Stimulated activated CD4-positive, alpha-beta T cell treated with anti-CD3 and anti-CD28 coated beads, TNF-alpha, amount 100 ng/mL, for 48 hours (primary cell): ENCODE results near the gene EDN2.

ENCODE experiments used
- DNase-seq, 3 donors: peaks; one replicate each; pipeline ENCODE4 v3.0.0-alpha.2; 2020; ENCODE audit warnings: low read depth in 3 of 3

Gene EDN2

DNA sequence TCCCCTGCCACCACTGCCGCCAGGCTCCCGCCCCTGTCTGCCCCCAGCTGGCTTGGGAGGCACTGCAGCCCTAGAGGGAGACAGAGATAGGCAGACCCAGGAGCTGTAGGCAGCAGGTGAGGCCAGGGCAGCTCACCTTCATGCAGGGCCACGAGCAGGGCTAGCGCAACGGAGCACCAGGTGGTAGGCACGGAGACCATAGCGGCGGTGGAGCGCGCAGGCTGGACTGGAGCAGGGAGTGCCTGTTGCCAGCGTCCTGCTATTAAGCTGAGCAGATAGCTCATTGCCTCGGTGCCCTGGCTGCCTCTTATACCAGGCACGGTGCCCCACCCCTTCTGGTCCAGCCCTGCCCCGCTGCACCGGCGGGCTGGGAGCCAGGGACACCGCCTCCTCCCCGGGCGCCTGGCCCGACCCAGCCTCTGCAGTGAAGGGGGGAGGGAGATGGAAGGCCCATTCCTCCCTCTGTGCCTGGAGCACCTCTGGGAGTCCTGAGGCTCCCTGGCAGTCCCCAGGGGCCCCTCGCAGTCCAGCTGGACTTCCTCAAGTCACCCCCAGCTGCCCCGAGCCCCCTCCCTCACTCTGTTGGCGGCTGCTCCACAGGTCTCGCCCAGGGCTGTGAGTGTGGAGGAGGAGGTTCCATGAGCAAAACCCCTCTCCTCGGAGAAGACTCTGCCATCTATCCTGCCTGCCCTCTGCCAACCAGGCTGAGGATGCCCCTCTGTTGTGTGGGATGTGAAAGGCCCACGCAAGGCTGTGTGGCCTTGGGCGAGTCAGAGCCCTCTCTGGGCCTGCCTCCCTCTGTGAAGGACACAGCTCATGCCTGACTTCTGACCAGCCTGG is at the start of gene EDN2:
EDN2 (minus strand) TSS at position 282 of the 840 bp plus-strand sequence; CDS start at position 200, 82 bp downstream.
- DNase-seq = no peak

DNA sequence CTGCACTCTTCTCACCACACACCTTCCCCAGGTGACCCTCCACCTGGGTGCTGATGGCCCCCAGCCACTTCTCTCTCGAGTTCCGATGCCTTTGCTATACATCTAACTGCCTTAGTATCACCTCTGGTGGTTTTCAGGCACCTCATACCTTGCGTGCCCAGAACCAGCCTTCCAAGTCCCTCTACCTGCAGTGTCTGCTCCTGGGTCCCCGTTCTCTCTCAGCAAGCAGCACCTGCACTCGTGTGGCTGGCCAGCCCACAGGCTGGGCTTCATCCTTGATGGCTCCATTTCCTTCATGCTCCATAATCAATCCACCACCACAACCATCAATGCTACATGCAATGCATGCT is 49.2 kb upstream of the EDN2 start:
- no peak for DNase-seq

DNA sequence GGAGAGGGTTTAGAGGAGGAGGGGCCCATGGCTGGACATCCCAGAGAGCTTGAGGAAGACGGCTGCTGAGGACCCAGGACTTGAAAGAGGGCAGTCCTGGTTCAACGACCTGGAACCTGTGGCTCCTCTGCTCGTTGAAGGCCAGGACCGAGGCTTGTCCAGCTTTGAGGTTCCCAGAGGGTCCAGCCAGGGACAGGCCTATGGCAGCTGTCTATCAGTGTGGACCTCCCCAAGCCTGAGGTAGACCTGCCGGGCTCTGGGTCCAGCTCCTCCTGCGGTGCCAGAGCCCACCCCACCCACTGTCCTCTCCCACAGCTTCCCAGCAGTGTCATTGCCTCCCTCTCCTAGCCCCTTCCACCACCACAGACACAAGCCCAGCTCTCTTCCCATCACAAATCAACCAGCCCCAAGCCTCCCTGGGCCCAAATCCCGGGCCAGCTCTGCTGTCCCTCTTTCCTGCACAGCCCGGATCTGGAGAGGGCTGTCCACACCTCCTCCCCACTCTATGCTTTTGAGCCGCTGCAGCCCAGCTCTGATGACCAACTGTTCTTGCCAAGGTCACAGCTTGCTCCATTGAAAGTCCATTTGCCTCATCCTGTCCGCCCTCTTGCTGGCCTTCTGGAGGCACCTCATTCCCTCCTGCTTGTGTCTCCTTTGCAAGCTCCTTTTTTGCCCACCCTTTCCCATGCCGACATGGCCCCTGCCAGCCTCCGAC is 48.7 kb upstream of the EDN2 start:
- DNase-seq = no peak

DNA sequence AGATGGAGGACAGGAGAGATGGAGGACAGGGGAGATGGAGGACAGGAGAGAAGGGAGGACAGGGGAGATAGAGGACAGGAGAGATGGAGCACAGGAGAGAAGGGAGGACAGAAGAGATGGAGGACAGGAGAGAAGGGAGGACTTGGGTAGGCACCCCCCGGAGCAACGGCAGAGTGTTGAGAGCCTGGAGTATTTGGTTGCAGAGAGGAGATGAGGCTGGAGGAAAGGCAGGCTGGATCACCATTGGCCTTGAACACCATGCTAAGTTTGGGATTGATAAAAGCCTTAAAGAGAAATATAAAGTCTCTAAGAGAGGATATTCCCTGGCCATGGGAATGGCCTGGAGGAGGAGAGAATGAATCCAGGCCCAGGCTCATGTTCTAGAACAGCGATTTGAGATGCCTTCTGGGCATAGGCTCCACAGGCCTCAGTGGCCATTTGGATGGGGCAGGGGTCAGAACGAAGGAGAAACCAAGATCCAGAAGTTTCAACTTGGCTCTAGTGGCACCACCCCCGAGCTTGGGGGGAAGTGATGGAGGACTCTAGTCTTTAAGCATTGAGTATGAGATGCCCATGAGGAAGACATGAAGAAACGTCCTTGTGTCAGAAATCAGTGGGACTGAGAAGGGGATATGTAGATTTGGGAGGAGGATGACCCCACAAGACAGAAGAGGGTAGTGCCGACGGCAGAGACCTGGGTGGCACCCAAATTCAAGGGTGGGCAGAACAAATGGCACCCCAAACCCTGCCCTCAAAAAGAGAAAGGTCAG is 47.9 kb upstream of the EDN2 start:
- DNase-seq = no peak

DNA sequence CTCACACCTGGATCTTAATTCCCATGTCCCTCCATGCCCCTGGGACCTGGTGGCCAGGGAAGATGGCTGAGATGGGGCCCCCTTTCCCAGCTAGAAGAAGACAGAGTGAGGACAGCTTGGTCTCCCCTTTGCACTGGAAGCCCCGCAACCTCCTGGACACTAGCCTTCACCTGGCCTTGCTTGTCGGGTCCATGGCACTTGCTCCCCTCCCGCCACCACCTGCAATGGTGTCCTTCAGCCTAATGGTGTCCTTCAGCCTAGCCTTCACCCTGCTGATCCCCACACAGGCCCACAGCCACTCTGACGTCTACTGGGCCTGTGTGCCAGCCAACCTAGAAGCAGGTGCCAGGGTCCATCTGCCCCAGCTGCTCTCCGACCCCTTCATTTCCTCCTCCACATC is 45.9 kb upstream of the EDN2 start:
- no peak for DNase-seq

DNA sequence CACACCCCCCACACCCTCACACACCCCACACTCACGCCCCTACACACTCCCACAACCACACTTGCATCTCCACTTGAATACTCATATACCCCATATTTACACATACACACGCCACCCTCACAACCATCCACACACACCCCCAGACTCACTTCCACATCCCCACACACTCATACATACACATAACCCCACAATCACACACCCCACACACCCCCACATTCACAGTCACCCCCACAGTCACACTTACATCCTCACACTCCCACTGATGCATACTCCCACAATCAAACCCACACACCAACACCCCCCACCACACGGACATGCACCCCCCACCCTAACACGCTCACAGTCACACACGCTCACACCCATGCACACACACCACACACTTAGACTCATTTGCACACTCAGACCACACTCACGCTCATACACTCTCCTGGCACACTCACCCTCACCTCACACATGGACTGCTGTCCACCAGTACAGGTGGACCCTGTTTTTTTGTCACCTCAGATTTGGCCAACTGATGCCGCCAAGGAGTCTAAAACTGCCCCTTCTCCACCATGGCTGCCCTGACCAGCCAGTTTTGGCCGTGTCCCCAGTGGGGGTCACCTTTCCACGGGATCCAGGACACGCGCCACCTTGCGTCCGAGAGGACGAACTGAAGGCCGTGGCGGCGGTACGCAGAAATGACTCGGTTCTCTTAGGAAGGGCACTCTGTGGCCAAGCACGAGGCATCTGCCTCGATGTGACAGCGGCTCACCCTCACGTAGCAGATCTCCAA is 45.3 kb upstream of the EDN2 start:
- DNase-seq = no peak

DNA sequence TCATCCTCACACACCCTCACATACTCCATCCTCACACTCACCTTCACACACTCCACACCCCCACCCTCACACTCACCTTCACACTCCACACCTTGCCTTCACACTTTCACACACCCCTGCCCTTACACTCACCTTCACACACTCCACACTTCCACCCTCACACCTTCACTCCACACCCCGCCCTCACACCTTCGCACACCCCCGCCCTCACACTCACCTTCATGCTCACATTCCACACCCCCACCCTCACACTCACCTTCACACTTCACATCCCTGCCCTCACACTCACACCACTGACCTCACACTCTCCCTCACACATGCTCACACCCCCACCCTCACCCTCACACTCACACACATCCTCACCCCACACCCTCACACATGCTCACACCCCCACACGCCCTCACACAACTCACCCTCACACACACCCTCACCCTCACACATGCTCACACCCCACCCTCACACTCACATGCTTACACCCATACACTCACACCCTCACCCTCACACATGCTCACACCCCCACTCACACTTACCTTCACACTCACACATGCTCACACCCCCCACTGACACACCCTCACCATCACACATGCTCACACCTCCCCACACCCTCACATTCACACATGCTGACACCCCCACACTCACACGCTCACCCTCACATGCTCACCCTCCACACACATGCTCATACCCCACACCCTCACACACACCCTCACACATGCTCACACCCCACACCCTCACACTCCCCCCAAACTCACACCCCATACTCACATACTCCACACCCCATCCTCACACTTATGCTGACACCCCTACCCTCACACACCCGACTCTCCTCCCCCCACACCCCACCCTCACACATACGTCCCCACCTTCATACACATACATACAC is 44.5 kb upstream of the EDN2 start:
- no peak for DNase-seq

DNA sequence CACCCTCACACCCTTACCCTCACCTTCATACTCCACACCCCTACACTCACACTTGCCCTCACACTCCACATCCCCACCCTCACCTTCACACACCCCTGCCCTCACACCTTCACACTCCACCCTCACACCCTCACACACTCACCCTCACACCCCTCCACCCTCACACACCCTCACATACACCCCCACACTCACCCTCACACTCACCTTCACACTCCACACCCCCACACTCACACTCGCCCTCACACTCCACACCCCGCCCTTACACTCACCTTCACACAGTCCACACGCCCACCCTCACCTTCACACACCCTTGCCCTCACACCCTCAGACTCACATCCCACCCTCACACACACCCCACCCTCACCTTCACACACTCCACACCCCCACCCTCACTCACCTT is 43.6 kb upstream of the EDN2 start:
- DNase-seq = no peak

DNA sequence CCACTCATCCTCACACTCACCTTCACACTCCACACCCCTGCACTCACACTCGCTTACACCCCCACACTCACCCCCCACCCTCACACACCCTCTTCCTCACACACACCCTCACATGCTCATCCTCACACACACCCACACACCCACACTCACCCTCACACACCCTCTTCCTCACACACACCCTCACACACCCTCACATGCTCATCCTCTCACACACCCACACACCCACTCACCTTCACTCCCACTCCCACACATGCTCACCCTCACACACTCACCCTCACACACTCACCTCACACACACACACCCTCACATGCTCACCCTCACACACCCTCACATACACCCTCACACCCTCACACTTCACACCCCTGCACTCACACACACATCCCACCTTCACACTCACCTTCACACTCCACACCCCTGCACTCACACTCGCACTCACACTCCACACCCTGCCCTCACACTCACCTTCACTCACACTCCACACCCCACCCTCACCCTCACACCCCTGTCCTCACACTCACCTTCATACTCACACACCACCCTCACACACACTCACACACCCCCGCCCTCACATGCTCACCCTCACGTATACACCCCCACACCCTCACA is 42.6 kb upstream of the EDN2 start:
- DNase-seq = no peak

DNA sequence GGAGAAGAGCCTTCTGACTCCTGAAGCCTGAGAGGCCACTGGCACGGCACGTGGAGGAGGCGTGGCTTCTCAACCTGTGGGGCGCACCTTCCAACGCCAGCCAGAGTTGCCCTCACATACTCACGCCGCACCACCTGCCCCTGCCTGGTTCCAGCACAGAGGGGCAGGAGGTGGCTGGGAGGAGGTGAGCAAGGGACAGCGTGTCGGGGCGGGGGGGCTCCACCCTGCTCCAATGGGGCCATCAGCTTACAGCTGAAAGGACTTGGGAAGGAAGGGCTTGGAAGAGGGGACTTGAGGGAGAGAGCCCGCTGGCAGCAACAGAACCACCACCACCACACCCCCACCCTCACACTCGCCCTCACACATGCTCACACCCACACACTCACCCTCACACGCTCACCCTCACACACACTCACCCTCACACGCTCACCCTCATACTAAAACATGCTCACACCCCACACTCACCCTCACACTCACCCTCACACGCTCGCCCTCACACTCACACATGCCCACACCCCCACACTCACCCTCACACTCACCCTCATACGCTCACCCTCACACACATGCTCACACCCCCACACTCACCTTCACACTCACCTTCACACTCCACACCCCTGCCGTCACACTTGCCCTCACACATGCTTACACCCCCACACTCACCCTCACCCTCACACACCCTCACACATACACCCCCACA is 41.6 kb upstream of the EDN2 start:
- no peak for DNase-seq

DNA sequence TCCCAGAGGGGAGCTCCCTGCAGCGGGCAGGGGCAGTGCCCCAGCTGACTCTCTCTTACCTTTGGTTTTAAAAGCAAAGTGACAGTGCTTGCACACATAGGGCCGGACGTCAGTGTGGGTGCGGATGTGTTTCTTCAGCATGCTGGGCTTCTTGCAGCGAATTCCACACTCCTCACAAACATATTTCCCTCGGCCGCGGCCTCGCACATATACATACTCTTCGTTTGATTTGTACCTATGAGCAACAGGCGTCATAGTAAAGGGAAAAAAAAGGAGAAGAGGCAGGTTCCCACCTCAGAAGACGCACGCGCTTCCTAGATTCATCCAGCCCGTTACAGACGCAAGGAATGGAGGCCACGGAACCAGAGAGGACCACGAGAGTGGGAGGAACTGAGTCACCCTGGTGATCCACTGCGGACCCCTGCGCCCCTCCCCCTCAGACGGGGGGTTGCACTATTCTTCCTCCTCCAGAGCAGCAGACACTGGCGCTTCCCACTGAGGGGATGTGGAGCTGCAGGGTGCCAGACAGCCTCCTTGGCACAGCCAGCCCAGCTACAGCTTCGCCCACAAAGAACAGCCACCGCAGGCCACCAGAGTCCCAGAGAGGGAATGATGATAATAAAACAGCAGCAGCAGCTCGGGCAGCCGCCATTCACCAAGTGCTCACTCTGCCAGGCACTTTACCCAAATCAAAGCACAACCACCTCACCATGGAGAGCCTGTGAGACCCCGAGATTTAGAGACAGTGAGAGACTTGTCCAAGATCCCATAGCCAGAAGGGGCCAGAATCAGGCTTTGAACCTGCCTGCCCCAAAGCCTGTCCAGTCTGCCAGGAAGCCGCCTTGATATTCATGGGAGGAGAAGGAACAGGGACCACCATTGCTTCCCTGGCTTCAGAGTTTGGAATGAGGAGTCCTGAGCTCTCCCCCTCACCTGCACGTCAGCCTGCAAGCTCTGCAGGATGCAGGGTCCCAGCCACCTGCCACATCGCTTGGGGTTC is 40.5 kb upstream of the EDN2 start:
- DNase-seq = no peak

DNA sequence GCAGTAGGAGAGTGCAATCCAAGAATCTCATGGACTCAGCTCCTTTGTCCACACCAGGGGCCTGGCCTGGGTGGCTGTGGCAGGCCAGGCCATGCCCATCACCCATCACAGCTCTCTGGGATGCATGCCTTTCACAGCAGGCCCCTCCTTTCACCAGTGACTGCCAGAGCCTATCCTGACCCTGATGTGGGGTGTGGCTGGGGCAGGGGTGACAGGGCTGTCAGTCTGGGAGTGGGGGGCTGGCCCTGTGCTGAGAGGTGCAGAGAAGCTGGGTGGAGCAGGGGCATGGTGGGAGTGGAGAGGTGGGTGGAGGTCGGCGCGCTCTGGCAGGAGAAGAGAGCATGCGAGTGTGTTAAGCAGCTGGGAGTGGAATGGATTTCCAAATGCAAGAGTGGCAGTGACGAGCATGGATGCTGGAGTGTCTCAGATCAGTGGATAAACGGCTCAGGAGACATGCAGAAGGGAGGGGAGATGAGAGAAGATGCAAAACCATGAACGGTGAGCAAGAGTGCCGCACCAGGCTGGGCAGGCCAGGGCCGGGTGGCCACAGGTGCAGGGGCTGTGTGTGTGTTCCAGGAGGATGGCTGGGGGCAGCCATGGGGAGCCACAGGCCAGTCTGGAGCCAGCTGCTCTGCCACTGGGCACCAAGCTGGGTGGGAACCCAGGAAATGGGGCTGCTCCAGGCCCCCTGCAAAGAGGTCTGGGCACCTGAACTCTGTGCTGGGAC is 39.6 kb upstream of the EDN2 start:
- DNase-seq = no peak

DNA sequence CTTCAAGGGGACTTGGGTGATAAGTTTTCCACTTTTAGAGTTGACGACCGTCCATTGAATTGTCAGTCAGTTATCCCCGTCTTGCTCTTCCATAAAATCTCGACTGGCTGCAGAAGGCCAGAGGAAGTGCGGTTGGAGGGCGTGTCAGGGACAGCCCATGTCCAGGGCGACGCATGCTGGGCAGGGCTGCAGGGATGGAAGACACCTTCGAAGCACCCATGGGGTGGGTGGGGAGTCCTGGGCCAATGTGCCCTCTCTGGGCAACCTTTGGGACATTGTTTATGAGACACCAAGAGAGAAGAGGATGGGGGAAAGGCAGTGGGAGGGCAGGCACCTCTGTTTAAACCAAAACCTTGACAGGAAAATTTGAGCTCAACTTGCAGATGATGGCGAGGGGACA is 38.6 kb upstream of the EDN2 start:
- DNase-seq = no peak

DNA sequence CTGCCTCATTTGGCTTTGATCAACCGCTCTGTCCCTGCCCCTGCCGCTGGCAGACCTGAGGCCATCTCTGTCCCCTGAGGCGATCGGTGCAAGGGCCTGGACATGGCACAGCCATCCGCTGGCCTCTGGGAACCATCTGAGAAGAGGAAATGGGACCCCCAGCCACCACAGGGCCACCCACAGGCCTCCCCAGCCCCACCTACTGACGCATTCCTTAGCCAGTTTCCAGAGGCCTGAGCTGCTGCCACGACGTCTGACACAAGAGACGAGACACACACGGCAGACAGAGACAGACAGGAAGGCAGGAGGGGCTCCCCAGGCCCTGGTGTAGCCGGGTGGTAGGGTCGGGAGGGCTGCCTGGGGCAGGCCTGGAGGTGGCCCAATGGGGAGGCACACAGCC is 37.3 kb upstream of the EDN2 start:
- no peak for DNase-seq

DNA sequence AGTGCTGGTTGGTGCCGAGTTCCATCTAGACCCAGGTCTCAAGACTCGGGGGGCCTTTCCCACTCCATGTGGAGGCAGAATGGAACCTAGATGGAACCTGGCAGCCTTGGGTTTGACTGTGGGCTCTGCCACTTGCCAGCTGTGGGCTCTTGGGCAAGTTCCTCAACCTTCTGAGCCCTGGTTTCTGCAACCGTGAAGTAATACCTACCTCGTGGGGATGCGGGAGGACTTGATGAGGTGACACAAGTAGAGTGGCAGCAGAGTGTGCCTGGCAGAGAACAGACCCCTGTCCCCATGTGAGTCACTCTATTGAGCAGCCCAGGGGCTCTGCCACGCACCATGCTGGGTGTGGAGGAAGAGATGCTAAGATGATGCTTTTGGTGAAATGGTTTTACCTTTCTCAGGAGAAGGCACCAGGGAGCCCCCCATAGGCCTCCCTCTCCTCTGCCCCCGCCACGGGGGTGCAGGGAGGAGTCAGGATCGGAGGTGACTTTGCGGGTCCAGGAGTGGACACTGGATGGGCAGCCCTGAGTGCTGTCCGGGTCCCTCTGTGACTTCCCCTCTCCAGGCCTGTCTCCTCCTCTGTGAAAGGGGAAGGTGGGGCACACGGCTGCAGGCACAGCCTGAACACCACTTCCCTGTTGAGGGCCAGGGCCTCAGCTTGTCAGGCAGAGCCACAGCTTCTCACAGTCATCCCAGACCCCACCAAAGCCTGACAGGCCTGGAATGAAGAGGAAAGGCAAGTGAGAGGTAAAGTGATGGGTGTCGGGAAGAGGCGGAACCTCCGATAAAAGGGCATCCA is 36.7 kb upstream of the EDN2 start:
- DNase-seq = no peak

DNA sequence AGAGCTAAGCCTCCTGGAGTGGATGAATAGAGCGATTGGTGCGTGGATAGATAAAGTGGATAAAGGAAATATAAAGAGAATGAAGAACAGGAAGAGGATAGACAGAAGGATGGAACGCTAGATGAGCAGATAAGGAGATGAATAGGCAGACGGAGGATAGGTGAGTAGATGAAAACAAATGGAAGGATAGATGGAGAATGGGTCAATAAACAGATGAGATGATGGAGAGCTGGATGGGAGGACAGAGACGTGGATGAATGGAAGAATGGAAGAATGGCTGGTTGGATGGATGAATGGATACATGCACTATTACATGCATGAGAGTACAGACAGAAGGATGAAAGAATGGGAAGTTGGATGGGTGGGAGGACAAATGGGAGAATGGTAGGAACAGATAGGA is 35.2 kb upstream of the EDN2 start:
- no peak for DNase-seq

DNA sequence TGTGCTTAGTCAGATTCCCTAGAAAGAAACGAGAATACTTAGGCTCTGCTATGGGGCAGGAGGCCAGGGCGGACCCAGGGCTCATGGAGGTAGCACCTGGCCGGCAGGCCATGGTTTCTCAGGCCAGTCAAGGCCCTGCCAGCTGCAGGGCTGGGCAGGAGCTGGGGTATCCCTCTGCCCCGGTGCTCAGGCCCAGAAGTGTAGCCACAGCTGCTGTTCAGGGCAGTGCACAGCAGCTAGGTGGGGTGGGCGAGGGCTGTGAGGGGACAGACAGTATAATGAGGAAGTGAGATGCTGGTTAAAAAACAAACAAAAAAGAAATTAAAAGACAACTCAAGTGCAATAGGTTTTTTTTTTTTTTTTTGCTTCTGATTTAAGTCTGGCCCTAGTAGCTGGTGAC is 34.0 kb upstream of the EDN2 start:
- no peak for DNase-seq
